Measurements from ENCODE around the gene ITGA3.

ITGA3 gene

GRCh38 chr17:50063561-50064252 is 7.8 kb downstream of the ITGA3 start:
- Histone ChIP-seq H2AFZ (ENCODE audit: low read depth, low read length) (no peak overlapping the region), H3K79me2 (ENCODE audit: insufficient read depth, low read length) (no peaks in the 10 kb centered on the region), H3K9ac (ENCODE audit: low read depth, low read length) (no peak overlapping the region), H3K27me3 (ENCODE audit: insufficient read depth, low read length, poor library complexity) (peaks cover 29% of the 10 kb centered on the region), H3K27ac (ENCODE audit: low read length) (no peak overlapping the region), H3K36me3 (ENCODE audit: insufficient read depth, low read length) (no peaks in the 10 kb centered on the region), H3K9me3 (ENCODE audit: insufficient read depth, low read length, severe bottlenecking) (no peaks in the 10 kb centered on the region), H3K4me3 (ENCODE audit: low read depth in 1 of 2, low read length in 2 of 2) (no peak overlapping the region), H3K4me2 (ENCODE audit: insufficient read depth, low read length) (no peak overlapping the region), H3K4me1 (ENCODE audit: insufficient read depth, low read length) (no peaks in the 10 kb centered on the region), H4K20me1 (ENCODE audit: insufficient read depth, low read length) (peaks cover 9% of the 10 kb centered on the region; the same call in 1 of the 2 replicates)
- no peak for DNase-seq
- ATAC-seq (ENCODE audit: insufficient read depth, low read depth): no peak
- no peak for TF ChIP-seq CTCF (IDR thresholded peaks at IDR 0.05; ENCODE audit: borderline replicate concordance, extremely low read depth, low read length, poor library complexity, severe bottlenecking)
- no peak for TF ChIP-seq EZH2 (IDR thresholded peaks at IDR 0.05; ENCODE audit: borderline replicate concordance, low read depth, low read length, severe bottlenecking)

GRCh38 chr17:50064253-50065001 is 8.5 kb downstream of the ITGA3 start:
- TF ChIP-seq CTCF (IDR thresholded peaks at IDR 0.05; ENCODE audit: borderline replicate concordance, extremely low read depth, low read length, poor library complexity, severe bottlenecking) (no peak), EZH2 (IDR thresholded peaks at IDR 0.05; ENCODE audit: borderline replicate concordance, low read depth, low read length, severe bottlenecking) (no peak)
- Histone ChIP-seq H3K4me3 (ENCODE audit: low read depth in 1 of 2, low read length in 2 of 2) (no peak overlapping the region), H4K20me1 (ENCODE audit: insufficient read depth, low read length) (peaks cover 4% of the 10 kb centered on the region; the same call in 1 of the 2 replicates), H3K79me2 (ENCODE audit: insufficient read depth, low read length) (no peaks in the 10 kb centered on the region), H3K4me1 (ENCODE audit: insufficient read depth, low read length) (no peaks in the 10 kb centered on the region), H3K9ac (ENCODE audit: low read depth, low read length) (no peak overlapping the region), H3K27ac (ENCODE audit: low read length) (no peak overlapping the region), H3K4me2 (ENCODE audit: insufficient read depth, low read length) (no peak overlapping the region), H3K36me3 (ENCODE audit: insufficient read depth, low read length) (no peaks in the 10 kb centered on the region), H3K9me3 (ENCODE audit: insufficient read depth, low read length, severe bottlenecking) (no peaks in the 10 kb centered on the region), H2AFZ (ENCODE audit: low read depth, low read length) (no peak overlapping the region), H3K27me3 (ENCODE audit: insufficient read depth, low read length, poor library complexity) (peaks cover 22% of the 10 kb centered on the region)
- ATAC-seq (ENCODE audit: insufficient read depth, low read depth): no peak
- DNase-seq: no peak

DNA sequence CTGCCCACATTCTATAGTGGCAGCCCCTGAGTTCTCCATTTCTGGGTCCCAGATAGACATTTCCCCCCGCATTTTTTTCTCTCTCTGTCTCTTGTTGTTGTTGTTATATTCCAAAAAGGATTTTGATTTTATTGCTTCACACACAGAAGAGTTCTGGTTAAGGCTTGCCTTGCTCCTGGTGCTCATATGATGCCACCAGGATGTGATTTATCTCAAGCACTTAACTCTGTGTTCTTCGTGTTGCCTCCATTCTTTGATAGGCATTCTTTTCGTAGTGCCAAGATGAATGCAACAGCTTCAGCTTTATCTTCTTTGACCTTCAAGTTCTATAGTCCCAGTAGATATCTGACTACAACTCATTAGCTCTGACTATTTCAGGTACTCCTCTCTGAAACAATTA is 9.1 kb downstream of the ITGA3 start:
- H3K9me3 ChIP-seq (ENCODE audit: insufficient read depth, low read length, severe bottlenecking): no peaks in the 10 kb centered on the region
- H3K27ac ChIP-seq (ENCODE audit: low read length): no peak overlapping the region
- H3K4me2 ChIP-seq (ENCODE audit: insufficient read depth, low read length): no peak overlapping the region
- H3K79me2 ChIP-seq (ENCODE audit: insufficient read depth, low read length): no peaks in the 10 kb centered on the region
- H3K36me3 ChIP-seq (ENCODE audit: insufficient read depth, low read length): no peaks in the 10 kb centered on the region
- peaks cover 16% of the 10 kb centered on the region for H3K27me3 ChIP-seq (ENCODE audit: insufficient read depth, low read length, poor library complexity)
- no peak overlapping the region for H3K9ac ChIP-seq (ENCODE audit: low read depth, low read length)
- ATAC-seq (ENCODE audit: insufficient read depth, low read depth) (no peak), DNase-seq (no peak)
- no peaks in the 10 kb centered on the region for H3K4me1 ChIP-seq (ENCODE audit: insufficient read depth, low read length)
- H3K4me3 ChIP-seq (ENCODE audit: low read depth in 1 of 2, low read length in 2 of 2): no peak overlapping the region
- no peak overlapping the region for H2AFZ ChIP-seq (ENCODE audit: low read depth, low read length)
- H4K20me1 ChIP-seq (ENCODE audit: insufficient read depth, low read length): peaks cover 4% of the 10 kb centered on the region; the same call in 1 of the 2 replicates
- TF ChIP-seq EZH2 (IDR thresholded peaks at IDR 0.05; ENCODE audit: borderline replicate concordance, low read depth, low read length, severe bottlenecking): no peak
- no peak for TF ChIP-seq CTCF (IDR thresholded peaks at IDR 0.05; ENCODE audit: borderline replicate concordance, extremely low read depth, low read length, poor library complexity, severe bottlenecking)

Data from DND-41 (cell line).